Hepatocyte (in vitro differentiated cells): ENCODE data around the gene KRTAP10-7. TPM values are rescaled to one million over a fixed set of nuclear protein-coding genes. Genes with fewer than 3 reads are reported as not detected.
"Not testable (repeated sequence)": the region's sequence is repeated elsewhere in the genome, so short reads cannot be mapped to it uniquely, and the experiment has no call there.

Experiments
- DNase-seq: peaks from one replicate; pipeline ENCODE4 v3.0.0-alpha.2; 2016; ENCODE audit warnings: low spot score
- H2AFZ ChIP-seq: fragments of 200-600 bp; sonication (generic); 2 replicates; pipeline ENCODE4 v1.6.0; 2016; ENCODE audit warnings: antibody characterized with exemption, mild to moderate bottlenecking
- H3K27ac ChIP-seq: fragments of 200-600 bp; sonication (generic); 2 replicates; pipeline ENCODE4 v1.5.1; 2016; ENCODE audit warnings: mild to moderate bottlenecking
- H3K27me3 ChIP-seq: fragments of 200-600 bp; sonication (generic); 2 replicates; pipeline ENCODE4 v1.6.1; 2016
- H3K36me3 ChIP-seq: fragments of 200-600 bp; sonication (generic); replicated peaks from 2 replicates; pipeline ENCODE4 v1.5.1; 2016; ENCODE audit warnings: low read depth; ENCODE audit not compliant: insufficient read depth
- H3K4me1 ChIP-seq: fragments of 200-600 bp; sonication (generic); 2 replicates; pipeline ENCODE4 v1.5.1; 2016; ENCODE audit warnings: mild to moderate bottlenecking, moderate library complexity; ENCODE audit not compliant: insufficient read depth
- H3K4me2 ChIP-seq: fragments of 200-600 bp; sonication (generic); 2 replicates; pipeline ENCODE4 v1.6.0; 2016
- H3K4me3 ChIP-seq: fragments of 200-600 bp; sonication (generic); 2 replicates; pipeline ENCODE4 v1.5.1; 2016; ENCODE audit warnings: mild to moderate bottlenecking
- H3K79me2 ChIP-seq: fragments of 200-600 bp; sonication (generic); 2 replicates; pipeline ENCODE4 v1.6.0; 2017; ENCODE audit warnings: mild to moderate bottlenecking
- H3K9me2 ChIP-seq: fragments of 200-600 bp; sonication (generic); replicated peaks from 2 replicates; pipeline ENCODE4 v1.6.0; 2017; ENCODE audit warnings: mild to moderate bottlenecking; ENCODE audit not compliant: insufficient read depth
- H3K9me3 ChIP-seq: fragments of 200-600 bp; sonication (generic); 2 replicates; pipeline ENCODE4 v1.5.1; 2016; ENCODE audit warnings: low read depth, mild to moderate bottlenecking
- H4K20me1 ChIP-seq: fragments of 200-600 bp; sonication (generic); 2 replicates; pipeline ENCODE4 v1.6.0; 2016; ENCODE audit warnings: mild to moderate bottlenecking; ENCODE audit not compliant: insufficient read depth, poor library complexity, severe bottlenecking
- EZH2 ChIP-seq: fragments of 200-600 bp; sonication (generic); IDR thresholded peaks from 2 replicates; pipeline ENCODE4 v1.6.1; 2016; ENCODE audit warnings: antibody characterized with exemption, mild to moderate bottlenecking, borderline replicate concordance
- EZH2phosphoT487 ChIP-seq: fragments of 200-600 bp; sonication (generic); IDR thresholded peaks from one replicate; pipeline ENCODE4 v1.6.1; 2018; ENCODE audit warnings: antibody characterized with exemption, mild to moderate bottlenecking, low read depth, moderate library complexity; ENCODE audit not compliant: unreplicated experiment, severe bottlenecking
- WGBS: methylation state at CpG from one replicate; pipeline ENCODE4 v1.1.6; 2016; ENCODE audit warnings: low lambda C conversion rate; ENCODE audit errors: missing lambda C conversion rate; 5-methylcytosine and 5-hydroxymethylcytosine counted together
- polyA plus RNA-seq: library from polyadenylated mRNA; unstranded; fragments of >200 nt; fragmentation: Nextera tagmentation; extraction: Ambion mirVana; gene quantifications from 2 replicates; pipeline ENCODE4 v1.2.1, GENCODE V29; 2016
- total RNA-seq: library from RNA; depleted of rRNA; stranded (reverse); fragments of >200 nt; gene quantifications from 2 replicates; pipeline ENCODE4 v1.2.3, GENCODE V29; 2014
- TF ChIP-seq, protein P1 (sequence below): fragments of 200-600 bp; sonication (generic); IDR thresholded peaks from 2 replicates; pipeline ENCODE4 v1.5.1; 2016; ENCODE audit warnings: antibody characterized with exemption, mild to moderate bottlenecking; ENCODE audit not compliant: poor library complexity

Gene KRTAP10-7
- total and polyA plus RNA-seq, 2 experiments from 2014 or later: not detected

DNA sequence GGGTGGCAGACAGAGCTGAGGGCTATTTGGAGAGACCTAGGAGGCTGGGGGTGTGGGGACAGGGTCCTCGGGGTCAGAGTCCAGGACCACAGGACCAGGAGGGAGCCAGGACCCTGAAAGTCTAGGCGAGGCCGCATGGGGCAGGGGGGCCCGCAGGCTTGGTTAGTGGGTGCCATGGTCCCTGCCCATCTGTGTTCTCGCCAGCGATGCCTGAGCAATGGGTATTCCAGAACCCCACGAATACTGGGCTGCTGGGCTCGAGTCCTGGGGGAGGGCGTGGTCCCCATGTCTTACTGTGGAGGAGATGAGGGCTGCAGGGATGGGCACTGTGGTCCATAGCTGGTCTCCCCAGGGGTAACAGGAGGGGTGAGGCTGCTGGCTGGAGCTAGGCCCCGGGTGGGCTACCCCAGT, 10.1 kb upstream of the KRTAP10-7 start:
- Histone ChIP-seq H3K4me2 (no peak overlapping the region), H3K4me1 (peaks cover 7% of the 10 kb centered on the region), H4K20me1 (no peaks in the 10 kb centered on the region), H3K36me3 (no peaks in the 10 kb centered on the region), H3K9me3 (no peaks in the 10 kb centered on the region), H3K9me2 (no peaks in the 10 kb centered on the region), H3K27ac (no peak overlapping the region), H3K4me3 (no peak overlapping the region), H3K27me3 (no peaks in the 10 kb centered on the region), H3K79me2 (no peaks in the 10 kb centered on the region), H2AFZ (no peak overlapping the region)
- no peak for DNase-seq
- TF ChIP-seq EZH2phosphoT487: no peak
- no peak for TF ChIP-seq EZH2
- TF ChIP-seq, protein P1, sequence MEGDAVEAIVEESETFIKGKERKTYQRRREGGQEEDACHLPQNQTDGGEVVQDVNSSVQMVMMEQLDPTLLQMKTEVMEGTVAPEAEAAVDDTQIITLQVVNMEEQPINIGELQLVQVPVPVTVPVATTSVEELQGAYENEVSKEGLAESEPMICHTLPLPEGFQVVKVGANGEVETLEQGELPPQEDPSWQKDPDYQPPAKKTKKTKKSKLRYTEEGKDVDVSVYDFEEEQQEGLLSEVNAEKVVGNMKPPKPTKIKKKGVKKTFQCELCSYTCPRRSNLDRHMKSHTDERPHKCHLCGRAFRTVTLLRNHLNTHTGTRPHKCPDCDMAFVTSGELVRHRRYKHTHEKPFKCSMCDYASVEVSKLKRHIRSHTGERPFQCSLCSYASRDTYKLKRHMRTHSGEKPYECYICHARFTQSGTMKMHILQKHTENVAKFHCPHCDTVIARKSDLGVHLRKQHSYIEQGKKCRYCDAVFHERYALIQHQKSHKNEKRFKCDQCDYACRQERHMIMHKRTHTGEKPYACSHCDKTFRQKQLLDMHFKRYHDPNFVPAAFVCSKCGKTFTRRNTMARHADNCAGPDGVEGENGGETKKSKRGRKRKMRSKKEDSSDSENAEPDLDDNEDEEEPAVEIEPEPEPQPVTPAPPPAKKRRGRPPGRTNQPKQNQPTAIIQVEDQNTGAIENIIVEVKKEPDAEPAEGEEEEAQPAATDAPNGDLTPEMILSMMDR: no peak
- 96% methylated on average over 10 of the region's 10 CpGs for WGBS

DNA sequence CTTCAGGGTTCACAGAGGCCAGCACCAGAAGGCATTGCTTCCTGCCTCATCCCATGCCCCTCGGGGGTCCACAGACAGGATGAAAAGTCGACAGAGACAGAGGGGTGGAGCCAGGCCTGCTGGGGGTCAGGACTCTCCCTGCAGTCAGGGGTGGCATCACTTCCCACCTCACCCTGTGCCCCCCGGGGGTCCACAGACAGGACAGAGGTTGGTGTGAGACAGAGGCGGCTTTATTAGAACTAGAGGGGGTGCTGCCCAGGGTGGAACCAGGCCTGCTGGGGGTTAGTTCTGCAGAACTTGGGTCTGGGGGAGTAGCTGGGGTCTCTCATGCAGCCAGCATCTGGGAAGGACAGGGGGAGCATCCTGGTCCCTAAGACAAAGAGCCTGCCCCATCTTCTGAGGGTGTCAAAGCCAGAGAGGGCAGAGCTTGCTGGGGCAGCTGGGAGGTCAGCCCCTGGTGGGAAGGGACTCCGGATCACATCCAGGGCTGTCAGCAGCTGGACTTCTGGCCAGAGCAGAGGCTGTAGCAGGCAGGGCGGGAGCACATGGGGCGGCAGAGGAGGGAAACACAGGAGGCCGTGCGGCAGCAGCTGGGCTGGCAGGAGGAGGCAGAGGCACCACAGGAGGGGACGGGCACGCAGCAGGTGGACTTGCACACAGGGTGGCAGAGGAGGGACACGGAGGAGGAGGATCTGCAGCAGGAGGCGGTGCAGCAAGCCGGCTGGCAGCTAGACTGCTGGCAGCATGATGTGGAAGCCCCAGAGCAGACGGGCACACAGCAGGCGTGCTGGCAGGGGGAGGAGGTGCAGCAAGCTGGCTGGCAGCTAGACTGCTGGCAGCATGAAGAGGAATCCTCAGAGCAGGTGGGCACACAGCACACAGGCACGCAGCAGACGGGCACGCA, 9.2 kb upstream of the KRTAP10-7 start:
- not testable (repeated sequence) for H3K79me2 ChIP-seq, H3K27ac ChIP-seq, H3K36me3 ChIP-seq, H3K4me3 ChIP-seq, H3K4me1 ChIP-seq, H3K9me2 ChIP-seq, H2AFZ ChIP-seq, DNase-seq, H3K27me3 ChIP-seq, H3K4me2 ChIP-seq, H3K9me3 ChIP-seq, H4K20me1 ChIP-seq
- 89% methylated on average over 17 of the region's 19 CpGs for WGBS

DNA sequence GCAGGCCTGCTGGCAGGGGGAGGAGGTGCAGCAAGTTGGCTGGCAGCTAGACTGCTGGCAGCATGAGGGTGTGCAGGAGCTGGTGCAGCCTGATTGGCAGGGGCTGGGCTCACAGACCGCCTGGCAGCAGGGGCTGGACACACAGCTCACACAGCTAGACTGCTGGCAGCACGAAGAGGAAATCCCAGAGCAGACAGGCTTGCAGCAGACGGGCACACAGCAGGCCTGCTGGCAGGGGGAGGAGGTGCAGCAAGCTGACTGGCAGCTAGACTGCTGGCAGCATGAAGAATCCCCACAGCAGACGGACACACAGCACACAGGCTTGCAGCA, 8.6 kb upstream of the KRTAP10-7 start:
- not testable (repeated sequence) for H3K36me3 ChIP-seq, H3K4me3 ChIP-seq, H2AFZ ChIP-seq, H3K4me1 ChIP-seq, H4K20me1 ChIP-seq, H3K9me2 ChIP-seq, H3K27ac ChIP-seq, H3K79me2 ChIP-seq, DNase-seq, H3K9me3 ChIP-seq, H3K27me3 ChIP-seq, H3K4me2 ChIP-seq
- WGBS: 86% methylated on average over 3 of the region's 4 CpGs

GRCh38 chr21:44592446-44593311, 7.7 kb upstream of the KRTAP10-7 start, which contains the start of gene KRTAP10-6:
TSS of gene KRTAP10-6 (minus strand) at chr21:44592505. CDS start at chr21:44592484, 21 bp downstream.
- Histone ChIP-seq H3K9me2 (no peaks in the 10 kb centered on the region), H3K4me1 (peaks cover 7% of the 10 kb centered on the region), H3K9me3 (no peaks in the 10 kb centered on the region), H3K36me3 (no peaks in the 10 kb centered on the region), H3K79me2 (no peaks in the 10 kb centered on the region), H4K20me1 (no peaks in the 10 kb centered on the region), H2AFZ (no peak within 1 kb of the TSS), H3K4me3 (no peak within 1 kb of the TSS), H3K4me2 (no peak within 1 kb of the TSS), H3K27ac (no peak within 1 kb of the TSS), H3K27me3 (no peaks in the 10 kb centered on the region)
- no peak for DNase-seq
- 79% methylated on average over 33 of the region's 33 CpGs for WGBS
- no peak for TF ChIP-seq EZH2phosphoT487
